GM19463 (cell line): ENCODE results near the gene NFIA.

Experiments used
- ATAC-seq: cut with Tn5 transposase; IDR thresholded peaks from one replicate; pipeline ENCODE4 v1.9.1; 2021; ENCODE audit warnings: mild to moderate bottlenecking, moderate library complexity; ENCODE audit not compliant: unreplicated experiment

The NFIA gene

DNA sequence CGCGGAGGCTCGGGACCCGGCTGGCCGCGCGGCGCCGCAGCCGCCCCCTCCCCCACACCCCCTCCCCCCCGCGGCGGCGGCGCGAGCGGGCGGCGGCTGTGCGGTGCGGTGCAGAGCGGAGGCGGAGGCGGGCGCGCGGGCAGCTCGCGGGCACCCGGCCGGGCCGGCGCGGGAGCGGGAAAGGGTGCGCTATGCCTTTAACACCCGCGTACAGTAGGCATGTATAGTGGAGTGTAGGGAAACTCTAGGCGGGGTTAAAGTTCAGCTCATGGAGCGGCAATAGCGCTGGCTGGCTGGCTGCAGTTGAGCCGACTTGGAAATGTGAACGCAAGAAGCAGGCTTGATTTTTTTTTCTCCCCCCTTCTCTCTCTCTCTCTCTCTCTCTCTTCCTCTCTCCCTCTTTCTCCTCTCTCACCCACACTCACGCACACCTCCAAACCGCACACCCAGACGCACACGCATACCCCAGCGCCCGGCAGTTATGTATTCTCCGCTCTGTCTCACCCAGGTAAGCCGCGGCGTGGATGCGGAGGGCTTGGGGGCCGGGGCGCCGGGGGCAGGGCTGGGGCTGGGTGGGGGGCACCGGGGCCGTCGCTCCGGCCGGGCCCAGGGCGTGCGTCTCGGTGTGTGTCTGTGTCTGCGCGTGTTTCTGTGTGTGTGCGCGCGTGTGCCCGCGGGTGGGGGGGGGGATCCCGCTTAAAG is at the start of gene NFIA:
Gene NFIA (plus strand): TSS at position 251 of the 702 bp plus-strand sequence.
- ATAC-seq: no peak

DNA sequence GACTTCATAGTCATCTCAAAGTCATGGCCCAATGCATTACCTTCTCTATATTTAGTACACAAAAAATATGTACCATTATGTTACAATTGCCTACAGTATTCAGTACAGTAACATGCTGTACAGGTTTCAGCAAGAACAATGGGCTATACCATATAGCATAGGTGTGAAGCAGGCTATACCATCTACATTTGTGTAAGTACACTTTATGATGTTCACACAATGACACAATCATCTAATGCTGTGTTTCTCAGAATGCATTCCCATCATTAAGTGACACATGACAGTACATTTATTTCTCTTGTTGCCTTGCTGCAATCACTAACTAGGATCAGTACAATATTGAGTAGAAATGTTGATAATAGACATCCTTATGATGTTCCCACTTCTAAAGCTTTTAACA is 46.5 kb upstream of the NFIA start:
- ATAC-seq: no peak

DNA sequence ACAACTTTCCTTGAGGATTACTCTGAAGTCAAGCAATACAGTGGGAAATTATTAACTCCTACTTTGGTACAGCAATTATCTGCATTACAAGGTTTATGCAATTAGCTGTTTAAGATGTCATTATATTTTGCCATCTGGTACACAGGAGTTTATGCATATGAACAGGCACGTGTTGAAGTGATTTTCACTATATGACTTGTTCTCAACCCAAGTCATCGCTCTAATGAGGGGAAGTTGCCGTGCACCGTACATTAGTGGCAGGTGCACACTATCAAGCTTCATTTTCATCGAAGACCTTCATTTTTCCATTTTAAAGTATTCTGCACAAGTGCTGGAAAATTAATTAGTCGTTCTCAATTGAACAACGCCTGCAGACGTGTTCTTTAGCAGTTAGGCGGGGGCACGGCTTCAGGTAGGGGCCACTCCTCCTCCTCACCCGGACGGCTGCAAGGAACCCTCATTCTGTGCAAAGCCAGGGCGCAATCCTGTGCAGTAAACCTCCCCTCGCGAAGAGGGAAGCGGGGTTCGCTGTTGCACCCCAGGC is 39.8 kb upstream of the NFIA start:
- no peak for ATAC-seq

DNA sequence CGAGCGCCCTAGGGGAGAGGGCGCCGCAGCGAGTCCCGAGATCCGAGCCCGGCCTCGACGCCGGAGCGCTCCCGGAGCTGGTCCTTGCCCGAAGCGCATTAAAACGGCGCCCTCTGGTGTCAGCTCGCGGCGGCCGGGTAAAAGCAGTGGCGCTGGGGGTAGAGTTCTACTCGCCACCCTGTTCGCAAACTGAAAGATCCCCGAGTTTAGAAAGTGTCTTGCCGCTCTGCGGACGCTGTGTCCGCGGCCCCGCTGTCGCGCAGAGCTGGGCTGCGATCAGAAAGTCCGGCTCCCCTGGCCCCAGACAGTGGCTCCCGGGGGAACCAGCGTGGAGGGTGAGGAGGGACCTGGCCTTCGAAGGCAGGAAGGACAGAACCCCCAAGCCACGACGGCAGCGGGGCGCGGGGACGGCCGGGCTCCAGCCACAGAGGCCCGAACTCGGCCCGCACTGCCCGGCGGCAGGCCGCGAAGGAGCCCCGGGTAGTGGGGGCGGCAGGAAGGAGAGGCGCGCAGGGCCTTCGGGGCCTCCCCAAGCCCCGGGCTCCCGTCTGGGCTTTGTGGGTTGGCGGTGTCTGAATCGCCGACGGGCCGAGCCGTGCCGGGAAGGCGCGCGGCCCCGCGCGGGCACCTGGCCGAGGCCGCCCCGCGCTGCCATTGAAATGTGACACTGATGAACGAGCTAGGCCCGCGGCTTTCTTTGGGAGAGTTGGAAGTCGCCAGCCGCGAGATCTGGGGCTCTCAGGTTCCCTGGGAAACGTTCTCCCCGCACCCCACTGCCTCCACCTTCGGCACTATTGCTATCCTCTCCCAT is 39.1 kb upstream of the NFIA start:
- ATAC-seq: peak; percentile 72

DNA sequence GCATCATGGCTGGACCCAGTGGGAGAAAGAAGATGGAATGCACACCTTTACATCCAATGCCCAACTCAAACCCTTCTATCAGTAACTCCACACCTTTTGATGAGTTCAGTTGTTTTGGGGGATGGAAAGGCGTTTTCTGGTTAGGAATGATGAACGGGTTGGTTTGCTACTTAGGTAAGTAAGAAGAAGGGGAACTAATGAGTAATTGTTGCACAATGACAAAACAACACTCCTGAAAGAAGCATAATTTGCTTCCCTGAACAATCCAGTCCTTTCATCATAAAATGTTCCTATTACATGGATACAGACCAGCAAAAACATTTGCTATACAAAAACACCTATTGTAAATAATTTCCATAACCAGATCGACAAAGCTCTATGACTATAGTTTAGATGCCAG is 35.9 kb upstream of the NFIA start:
- ATAC-seq: no peak

DNA sequence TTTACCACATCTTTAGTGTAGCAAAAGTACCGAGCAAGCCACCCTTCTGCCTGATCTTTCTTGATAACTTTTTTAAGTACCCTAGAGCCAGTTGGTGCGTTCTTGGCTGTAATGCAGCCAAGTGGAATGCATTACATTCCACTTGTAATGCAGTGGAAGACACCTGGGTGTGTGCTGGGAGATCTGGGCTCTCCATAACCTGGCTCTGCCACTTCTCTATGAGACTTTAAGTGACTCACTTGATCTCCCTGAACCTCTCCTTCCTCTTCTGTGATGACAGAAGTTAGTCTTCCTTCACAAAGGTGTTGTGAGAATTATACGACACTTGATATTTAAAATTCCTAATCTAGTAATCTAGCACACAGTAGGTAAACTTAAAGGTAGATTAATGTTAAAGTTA is 35.3 kb upstream of the NFIA start:
- no peak for ATAC-seq

DNA sequence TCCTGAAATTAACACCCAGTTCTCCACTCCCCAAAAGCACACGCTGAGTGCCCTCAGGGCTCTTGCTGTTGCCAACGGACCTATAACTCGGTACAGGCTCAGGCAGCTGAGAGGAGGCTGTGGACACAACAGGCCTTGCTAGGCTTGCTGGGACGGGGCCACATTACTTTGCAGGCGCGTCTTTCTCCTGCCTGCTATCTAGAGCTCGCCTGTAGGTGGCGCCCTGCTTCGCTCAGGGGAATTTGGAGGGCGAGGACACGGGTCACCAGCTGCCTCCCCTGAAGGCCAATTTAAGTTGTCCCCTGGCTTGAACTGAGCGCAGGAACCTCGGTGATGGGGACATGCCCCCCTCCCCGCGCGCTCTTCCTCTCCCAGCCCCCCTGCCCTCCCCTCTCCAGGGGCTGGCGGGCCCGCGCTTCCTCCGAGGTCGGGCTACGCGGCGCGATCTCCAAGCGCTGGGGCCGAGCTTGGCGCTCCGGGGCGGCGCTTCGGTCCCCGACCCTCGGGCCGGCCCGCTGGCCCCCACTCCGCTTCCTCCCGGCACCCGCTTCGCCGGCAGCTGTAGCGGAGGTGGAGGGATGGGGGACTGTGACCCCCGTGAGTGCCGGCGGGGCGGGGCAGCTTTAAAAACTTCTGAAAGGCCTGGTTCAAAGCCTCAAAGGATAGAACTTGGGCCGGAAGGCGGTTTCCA is 32.4 kb upstream of the NFIA start:
- peak; percentile 73 for ATAC-seq

DNA sequence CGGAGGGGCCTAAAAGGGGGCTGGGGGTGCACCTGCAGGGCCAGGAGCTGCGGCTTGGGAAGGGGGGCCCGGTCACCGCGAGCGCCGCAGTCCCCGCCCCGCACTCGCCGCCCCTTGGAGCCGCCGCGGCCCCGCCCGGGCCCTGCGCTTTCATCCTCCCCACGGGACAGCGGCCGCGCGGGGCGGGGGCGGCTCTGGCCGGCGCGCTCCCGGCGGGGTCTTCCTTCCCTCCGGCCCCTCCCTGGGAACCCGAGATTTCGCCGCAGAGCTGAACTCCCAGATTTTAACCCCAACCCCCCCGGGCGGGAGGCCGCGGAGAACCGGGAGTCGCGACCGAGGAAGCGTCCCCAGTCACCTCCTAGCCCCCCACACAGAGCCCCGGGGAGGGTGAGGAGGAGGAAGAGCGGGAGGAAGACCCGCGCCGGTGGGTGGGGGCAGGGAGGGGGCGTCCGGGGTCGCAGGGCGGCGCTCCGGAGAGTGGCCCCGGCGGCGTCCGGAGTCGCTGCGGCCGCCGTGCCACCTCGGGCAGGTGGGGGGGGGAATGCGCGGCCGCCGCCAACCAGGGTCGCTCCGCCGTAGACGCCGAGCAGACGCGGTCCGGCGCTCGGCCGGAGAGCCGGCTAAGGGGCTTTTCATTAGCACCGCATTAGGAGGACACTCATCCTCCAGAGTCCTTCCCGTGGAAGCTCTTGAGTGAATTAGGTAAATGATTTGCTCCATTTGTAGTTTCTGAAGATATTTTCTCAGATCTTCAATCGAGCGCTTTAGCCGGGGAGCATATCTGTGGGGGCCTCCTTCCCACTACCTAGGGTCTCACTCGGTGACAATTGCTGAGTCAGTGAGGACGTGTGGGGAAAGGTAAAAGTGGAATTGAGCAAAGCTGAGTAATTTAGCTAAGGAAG is 31.6 kb upstream of the NFIA start:
- no peak for ATAC-seq

DNA sequence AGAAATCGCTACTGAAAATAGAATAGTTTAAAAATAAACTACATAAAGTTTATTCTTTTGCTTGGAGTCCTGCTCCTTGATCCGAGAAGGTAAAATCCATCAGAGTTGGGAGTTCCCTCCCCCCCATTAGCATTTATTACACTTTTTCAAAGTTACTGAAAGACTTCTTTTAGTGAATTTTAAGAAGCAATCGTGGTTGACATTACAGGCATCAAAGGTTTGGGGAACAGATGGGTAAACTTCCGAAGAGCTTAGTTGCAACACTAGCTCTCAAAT is 31.0 kb upstream of the NFIA start:
- ATAC-seq: no peak

DNA sequence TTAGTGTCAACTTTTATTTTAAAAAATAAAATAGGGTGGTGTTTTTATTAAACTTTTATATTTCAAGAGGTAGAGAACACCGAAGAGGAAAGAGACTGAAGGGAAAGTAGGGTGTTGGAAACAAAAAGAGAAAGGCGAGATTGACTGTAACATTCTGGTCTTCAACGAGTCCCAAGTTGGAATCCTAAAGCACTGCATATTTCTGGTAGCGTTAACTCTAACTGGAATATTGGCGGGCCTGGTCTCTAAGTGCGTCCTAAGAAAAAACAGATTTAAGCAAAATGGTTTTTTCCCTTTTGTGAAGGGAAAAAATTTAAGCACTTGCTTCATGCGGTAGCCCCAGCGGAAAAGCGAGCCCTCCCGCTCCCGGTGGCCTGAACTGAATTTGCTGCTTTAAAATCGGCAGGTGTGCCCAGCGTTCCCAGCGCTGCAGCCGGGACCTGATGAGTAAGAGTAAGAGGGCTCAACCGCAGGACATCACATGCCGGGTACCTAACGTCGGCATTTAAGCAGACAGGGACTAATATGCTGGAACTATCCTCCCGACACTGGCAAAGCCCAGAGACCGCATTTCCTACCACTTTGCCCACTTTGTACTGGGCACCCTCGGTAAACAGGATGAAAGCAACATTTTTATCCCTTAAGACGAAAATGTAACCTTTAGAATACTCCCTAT is 30.5 kb upstream of the NFIA start:
- ATAC-seq: no peak

DNA sequence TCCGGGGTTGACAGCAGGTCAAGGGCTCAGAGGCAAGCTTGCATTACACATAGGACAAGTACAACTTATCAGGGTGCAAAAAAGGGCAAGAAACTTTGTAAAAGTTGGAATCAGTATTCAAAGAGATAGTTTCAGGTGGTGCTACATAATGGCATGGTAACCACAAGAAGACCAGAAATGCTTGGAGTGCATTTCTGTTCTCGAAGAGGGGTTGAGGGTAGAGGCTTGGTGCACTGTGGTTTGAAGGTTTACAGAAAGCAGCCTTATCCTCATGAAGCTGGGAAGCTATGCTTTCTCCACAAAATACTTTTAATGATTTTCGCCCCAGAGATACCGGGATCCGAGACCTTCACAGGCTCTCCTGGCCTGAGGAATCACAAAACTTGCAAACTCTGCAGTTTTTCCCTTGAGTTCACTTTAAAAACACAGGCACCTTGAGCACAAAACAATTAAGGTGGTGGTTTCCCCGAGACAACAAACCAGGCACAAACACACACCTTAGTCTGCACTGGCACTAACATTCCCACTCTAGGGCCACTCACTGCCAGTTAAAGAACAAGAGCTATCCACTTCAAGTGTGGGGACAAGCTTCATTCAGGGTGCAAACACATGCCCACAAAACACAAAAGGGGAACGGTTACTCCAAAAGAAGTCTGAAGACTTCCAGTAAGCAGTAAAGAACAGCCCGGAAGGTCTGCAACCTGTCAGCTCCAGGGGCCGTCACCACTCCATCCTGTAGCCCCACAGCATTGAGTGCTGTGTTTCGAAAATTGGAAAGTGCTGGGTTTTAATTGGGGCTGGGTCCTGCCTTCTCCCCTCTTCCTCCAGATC is 29.8 kb upstream of the NFIA start:
- ATAC-seq: no peak

DNA sequence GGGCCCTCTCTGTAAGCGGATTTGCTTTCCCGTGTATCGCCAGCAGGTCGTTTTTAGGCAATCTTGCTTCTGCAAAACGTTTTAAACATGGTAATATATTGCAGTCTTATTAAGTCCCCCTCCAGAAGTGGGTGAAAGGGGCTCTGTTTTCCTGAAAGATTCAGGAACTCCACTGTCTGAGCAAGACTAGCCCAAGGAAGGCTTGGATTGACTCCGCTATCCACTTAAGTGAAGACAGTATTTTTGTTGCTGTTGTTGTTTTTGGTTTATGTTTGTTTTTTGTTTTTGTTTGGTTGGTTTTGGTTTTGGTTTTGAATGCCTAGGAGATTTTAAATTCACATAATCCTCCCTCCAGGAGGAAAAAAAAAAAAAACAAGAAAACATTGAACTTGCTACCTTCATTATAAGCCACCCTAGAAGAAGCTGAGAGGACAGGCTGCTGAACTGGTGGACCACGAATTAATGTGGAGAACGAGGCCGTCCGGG is 29.1 kb upstream of the NFIA start:
- no peak for ATAC-seq

DNA sequence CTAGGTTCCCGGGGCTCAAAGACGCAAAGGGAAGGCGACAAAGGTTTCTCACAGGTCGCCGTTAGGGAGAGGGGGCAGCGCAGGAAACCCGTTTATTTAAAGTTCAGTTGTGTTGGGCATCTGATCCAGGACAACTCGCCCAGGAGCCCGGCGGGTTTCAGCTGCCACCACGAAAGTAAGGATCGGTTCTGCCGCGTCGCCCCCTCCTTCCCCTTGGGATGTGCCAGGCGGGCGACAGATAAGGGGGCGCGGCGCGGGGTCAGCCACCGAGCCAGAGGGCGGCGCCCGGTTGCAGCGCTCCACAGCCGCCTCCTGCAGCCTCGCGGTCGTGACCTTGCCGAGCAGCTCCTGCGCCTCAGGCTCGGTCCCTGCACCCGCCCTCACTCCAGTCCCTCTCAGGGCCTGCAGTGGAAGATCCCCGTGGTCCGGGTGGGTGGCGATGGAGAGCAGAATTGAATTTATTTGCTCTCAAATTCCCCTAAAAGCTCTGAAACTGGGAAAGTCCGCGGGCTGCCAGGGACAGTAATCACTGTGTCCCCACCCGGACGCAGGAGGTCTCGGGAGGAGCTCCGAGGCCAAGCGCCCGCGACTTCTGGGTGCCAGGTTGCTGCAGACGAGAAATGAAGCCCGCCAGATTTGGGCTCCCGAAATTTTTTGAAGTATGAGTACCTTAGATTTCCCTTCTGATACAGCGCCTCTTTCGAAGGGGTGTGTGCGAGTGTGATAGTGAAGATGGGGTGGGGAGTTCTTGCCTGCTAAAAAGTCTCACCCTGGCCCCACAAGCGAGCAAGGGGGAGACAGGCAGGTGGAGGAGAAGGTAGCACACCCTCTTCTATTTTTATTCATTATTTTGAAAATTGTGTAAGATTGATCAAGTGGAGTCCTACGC is 28.4 kb upstream of the NFIA start:
- ATAC-seq: no peak

DNA sequence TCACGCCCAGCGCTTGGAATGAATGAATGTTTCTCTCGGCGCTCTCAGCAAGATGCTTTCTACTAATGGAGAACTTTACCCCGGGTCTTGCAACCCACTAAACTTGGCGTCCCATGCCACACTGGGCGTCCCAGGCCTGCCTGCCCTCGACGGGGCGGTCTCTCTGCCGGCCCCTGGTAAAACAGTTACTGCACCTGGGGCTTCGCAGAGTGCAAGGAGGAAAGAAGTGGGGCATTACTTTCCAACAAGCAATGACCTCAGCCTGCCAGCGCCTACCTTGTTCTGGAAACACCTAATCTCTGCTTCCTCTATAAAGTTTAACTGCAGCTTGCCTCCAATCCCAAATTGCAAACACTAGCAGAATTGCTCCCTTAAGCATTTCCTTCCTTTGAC is 27.8 kb upstream of the NFIA start:
- ATAC-seq: no peak

DNA sequence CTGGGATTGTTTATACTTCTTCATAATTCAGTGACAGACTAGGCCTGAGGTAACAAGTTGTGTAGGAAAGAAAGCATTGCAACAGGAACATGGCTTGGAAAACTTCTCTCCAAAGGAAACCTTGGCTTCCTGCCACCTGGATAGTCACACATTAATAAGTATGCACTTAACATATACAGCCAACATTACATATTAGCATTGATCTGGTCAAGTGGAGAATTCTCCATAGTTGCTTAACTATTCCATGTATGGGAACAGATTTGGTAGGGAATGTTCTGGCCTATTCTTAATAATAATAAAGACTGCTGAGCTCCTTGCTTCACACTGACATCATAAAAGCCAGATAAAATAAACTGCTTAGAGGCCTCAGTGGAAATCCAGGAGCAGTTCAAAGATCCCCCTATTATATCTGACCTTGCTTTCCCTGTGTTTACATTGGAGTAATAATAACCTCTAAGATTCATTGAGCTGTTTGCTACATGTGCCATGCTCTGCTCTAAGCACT is 27.2 kb upstream of the NFIA start:
- no peak for ATAC-seq

DNA sequence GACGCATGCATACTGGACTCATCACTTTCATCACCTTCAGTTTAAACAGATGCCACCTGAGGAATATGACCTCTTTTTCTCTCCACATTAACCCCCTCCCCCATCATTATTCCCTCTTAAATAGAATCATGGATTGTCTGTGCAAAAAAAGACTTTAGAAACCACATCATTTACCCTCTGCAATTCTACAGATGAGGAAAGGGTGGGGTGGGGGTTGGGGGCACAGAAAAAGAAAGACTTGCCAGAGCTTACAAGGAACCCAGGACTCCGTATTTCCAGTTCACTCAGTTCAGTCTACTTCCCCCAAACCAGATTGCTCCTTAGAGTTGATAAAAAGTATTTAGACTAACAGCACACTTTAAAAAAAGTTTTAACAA is 26.2 kb upstream of the NFIA start:
- no peak for ATAC-seq

DNA sequence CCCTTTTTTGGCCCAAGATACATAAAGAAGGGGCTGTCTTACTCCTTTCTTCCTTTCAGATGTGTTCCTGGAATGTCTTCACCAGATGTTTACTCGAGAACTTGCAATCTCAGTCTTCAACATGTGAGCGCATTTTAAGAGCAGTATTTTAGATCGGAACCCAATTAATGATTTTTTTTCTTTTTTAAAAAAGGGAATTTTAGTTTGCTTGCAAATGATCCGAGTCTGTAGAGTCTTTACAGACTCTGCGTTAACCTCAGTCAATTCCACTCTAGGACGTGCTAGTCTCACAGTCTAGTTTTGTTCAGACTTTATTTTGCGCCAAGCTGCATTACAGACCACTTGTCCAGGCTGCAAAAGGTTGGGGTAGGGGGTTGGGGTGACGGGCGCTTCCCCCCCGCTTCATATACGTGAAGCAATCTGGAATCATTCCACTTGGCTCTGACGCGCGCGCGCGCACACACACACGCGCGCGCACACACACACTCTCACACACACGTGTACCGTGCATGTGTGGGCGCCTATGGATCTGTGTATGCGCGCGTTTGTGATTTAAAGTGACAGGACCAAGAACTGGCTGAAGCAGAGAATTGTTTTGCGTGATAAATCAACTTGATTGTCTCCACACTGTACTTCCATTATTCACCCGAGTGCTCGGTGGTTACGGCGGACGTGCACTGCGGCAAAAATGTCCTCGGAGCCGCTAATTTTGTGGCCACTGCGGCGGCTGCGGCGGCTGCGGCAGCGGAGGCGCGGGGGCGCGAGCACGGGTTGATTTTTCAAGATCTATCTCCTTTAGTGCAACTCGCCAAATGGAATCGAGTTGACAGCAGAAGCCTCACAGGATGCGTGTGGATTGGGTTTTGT is 25.6 kb upstream of the NFIA start:
- ATAC-seq: no peak
